Activated T-cell treated with anti-CD3 and anti-CD28 coated beads for 4 hours (primary cell): ENCODE data around the gene MMS19.

Experiments used
- DNase-seq: peaks from one replicate; pipeline ENCODE4 v3.0.0-alpha.2; 2020

Gene MMS19, protein sequence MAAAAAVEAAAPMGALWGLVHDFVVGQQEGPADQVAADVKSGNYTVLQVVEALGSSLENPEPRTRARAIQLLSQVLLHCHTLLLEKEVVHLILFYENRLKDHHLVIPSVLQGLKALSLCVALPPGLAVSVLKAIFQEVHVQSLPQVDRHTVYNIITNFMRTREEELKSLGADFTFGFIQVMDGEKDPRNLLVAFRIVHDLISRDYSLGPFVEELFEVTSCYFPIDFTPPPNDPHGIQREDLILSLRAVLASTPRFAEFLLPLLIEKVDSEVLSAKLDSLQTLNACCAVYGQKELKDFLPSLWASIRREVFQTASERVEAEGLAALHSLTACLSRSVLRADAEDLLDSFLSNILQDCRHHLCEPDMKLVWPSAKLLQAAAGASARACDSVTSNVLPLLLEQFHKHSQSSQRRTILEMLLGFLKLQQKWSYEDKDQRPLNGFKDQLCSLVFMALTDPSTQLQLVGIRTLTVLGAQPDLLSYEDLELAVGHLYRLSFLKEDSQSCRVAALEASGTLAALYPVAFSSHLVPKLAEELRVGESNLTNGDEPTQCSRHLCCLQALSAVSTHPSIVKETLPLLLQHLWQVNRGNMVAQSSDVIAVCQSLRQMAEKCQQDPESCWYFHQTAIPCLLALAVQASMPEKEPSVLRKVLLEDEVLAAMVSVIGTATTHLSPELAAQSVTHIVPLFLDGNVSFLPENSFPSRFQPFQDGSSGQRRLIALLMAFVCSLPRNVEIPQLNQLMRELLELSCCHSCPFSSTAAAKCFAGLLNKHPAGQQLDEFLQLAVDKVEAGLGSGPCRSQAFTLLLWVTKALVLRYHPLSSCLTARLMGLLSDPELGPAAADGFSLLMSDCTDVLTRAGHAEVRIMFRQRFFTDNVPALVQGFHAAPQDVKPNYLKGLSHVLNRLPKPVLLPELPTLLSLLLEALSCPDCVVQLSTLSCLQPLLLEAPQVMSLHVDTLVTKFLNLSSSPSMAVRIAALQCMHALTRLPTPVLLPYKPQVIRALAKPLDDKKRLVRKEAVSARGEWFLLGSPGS

DNA sequence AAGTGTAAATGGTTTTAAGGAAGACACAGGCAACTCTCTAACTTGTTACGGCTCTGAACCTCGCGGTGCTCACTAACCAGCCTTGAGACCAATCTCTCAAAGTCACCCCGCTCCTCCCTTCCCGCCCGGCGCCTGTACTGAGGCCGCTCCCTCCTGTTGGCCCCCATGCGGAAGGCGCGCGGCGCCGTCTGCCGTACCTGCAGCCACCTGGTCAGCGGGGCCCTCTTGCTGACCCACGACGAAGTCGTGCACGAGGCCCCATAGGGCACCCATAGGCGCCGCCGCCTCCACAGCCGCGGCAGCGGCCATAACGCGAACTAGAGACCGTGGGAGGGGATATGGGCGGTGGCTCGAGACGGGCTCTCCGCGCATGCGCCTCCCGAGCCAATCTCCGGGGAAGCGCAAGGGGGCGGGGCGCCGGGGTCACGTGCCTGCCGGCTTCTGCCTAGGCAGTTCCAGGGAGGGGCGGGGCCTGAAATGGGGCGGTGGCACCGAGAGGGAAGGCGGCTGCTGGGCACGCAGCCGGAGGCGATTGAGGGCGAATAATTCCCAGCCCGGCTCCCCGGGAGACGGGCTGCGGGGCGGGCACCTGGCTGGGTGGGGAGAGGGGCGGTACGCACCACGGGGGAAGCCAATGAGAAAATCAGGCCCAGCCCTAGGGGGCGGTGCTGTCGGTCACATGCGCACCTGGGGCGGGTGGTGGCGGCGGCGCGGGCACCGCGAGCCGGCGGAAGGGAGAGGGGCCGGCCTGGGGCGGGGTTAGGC is at the start of gene MMS19:
TSS of gene MMS19 (minus strand) at position 347 of the 765 bp plus-strand sequence. CDS start at position 309, 38 bp downstream.
- peak; percentile 99 for DNase-seq

DNA sequence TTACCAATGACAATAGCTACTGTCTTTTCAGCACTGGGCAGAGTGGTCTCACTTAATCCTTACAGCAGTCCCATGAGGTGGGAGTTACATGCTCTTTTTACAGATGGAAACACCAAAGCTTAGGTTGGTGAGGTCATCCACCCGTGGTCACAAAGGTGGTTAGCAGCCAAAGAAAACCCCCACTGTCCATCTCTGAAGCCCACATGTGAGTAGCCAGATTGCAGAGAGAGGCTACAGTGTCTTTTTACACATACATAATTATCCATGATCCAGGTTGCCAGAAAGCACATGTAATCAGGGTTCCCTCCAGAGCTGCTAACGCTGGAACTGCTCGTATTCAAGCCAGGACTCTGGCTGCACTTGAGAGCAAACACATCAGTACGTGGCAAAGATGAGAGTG is 49.7 kb upstream of the MMS19 start:
- no peak for DNase-seq

DNA sequence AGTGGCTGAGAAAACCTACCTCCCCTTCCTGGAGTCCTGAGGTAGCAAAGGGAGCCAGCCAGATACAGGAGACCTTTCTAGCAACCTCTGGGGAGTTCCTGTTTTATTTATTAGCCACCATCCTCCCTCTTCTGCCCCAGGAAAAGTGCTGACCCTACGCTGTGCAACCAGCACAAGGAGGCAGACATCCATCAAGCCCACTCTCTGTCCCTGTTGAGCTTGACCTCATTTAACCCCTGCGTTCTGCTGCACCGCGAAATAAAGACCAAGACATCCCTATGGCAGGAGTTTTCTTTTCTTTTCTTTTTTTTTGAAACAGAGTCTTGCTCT is 49.0 kb upstream of the MMS19 start:
- no peak for DNase-seq

DNA sequence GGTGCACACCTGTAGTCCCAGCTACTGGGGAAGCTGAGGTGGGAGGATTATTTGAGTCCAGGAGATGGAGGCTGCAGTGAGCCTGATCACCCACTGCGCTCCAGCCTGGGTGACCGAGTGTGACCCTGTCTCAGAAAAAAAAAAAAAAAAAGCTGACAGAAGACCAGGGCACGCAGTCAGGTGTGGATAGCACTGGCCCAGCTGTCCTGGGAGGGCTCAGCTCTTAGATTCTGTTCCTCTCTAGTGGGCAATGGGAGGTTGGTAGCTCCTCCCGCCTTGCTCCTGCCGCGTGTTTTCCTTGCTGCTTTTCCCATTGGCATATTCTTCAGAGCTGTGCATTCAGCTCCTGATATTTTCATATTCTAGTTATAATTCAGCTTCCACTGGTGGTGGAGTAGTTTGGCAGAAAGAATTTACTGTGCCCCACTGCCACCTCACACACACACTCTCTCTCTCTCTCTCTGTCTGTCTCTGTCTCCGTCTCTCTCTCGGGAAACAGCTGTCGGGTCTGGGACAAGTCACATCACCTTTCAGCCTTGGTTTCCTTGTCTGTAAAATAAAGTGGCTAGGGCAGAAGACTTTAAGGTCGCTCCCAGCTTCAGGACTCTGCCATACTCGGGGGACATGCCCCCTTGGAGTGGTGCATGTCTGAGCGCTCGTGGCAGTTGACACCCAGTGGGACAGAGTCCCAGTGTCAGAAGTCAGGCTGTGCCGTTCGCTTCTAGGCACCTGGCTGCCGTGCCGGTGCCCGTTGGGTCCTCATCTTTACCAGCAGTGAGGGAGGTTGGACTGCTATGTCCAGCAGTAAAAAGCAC is 48.4 kb upstream of the MMS19 start:
- DNase-seq: no peak

DNA sequence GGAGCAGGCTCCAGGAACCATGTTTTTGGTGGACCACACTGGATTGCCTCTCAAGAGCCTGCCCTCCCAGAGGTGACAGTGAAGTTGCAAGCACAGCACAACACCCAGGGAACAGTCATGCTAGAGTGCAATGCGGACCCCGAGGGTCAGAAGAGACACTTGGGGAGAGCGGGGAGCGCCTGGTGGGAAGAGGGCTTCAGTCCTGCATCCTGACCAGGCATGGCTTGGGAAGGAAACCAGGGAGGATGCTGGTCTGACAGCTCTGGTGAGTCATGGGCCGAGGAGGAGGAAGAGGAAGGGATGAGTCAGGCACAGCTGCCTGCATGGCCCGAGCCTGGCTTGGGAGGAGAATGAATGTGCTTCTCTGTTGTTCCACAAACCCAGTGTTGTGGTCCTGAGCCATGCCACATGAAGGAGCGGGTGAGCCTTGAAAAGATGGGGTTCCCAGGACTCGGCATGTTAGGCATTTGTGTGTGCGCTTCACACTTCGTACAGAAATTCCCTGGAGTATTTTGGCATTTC is 44.9 kb upstream of the MMS19 start:
- DNase-seq: peak; percentile 41

DNA sequence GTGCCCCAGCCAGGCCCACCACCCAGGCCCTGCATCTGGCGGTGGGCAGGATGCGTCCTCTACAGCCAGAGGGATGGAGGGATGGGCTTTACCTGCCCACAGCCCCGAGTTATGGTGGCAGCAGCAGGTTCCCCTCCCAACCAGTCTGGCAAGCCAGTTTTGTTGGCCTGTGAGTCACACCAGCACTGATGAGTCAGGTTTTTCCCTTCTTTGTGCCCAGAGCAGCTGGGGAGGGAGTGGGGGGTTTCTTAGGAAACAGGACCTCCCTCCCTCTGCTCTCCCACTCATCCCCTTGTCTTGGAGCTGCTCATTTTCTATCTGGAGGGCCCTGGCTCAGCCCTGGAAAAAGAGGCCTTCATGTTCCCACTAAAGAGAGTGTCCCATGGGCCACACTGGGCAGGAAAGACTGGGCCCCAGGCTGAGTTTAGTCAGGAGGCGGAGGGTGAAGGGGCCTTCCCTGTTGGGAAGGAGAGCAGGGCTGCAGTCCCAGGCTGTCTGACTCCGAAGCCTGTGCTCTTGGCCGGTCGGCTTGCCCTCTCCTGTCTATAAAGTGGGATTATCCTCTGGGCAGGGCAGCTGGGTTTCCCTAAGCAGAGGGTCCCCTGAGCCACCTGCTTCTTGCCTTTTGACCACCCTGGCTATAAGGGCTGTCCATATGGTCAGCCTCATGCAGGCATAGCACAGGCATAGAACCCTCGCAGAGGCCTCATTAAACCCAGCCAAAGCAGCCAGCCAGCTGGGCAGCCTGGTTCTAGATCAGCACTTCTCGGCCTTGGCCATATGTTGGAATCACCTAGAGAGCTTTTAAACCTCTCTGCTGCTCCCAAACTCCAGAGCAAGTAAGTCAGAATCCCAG is 44.2 kb upstream of the MMS19 start:
- DNase-seq: peak; percentile 31

DNA sequence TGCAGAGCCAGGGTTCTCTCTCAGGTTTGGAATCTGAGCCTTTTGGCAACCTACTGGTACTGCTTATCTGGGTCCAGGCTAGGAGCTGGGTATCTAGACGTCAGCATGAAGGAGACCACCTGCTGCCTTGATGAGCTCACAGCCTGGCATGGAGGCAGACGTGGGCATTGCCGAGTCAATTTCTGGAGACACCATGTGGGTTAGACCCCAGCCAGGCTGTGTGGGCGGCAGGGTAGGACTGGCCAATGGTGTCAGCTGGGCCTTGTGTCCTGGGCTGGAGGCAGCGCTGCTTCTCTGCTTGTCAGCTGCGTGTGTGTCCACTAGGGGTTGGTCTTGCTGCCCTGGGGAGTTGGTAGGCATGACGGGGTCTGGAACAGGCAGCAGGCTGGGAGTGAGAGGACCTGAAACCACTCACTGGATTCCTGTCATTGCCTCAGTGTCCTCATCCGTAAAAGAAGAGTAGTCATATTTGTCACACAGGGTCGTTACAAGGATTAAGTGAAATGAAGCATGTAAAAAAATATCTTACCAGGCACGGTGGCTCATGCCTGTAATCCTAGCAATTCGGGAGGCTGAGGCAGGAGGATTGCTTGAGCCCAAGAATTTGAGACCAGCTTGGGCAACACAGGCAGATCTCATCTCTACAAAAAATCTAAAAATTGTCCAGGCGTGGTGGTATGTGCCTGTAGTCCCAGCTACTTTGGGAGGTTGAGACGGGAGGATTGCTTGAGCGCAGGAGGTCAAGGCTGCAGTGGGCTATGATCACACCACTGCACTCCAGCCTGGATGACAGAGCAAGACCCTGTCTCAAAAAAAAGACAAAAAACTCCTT is 42.7 kb upstream of the MMS19 start:
- DNase-seq: no peak

DNA sequence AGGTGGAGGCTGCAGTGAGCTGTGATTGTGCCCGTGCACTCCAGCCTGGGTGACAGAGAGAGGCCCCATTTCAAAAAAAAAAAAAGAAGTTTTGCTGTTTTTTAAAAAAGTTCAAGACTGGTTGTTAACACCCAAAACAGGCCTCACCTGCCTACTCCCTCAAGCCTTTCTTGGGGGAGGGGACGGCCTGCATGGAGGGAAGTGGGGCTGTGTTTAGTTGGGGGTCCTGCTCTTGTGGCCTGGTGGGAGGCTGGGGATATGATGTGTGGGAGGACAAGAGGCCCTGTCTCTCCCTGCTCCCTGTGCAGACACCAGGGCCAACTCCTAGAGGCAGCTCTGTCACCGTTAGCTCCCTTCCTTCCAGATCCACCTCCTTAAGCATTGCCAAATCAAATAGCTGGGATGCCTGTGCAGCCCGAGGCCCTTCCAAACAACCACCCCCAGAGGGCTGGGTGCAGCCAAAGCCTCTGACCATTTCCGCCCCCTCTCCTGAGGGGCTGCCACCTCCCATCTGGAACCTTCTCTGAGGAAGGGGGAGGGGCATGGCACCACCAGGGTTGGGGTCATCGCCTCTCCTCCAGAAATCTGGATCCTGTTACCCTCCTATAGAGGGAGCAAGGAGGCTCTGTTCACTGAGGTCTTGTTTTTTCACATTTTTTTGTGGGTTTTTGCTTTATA is 41.4 kb upstream of the MMS19 start:
- no peak for DNase-seq

DNA sequence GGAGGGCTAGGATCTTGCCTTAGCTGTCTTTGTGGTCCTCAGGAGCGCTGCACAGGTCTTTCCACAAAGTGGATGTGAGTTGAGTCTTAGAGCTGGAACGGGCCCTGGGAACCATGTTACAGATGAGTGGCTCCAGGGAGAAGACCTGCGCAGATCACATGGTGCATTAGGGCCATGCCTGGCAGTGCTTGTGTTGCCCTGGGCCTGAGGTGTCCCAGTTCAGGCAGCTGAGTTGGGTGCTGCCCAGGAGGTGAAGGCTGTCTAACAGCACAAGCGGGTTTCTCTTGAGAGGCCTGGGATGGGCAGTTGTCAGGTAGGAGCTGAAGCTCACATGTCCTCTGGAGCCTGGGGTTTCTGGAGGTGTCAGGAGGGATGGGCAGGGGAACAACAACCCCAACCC is 40.6 kb upstream of the MMS19 start:
- DNase-seq: no peak

DNA sequence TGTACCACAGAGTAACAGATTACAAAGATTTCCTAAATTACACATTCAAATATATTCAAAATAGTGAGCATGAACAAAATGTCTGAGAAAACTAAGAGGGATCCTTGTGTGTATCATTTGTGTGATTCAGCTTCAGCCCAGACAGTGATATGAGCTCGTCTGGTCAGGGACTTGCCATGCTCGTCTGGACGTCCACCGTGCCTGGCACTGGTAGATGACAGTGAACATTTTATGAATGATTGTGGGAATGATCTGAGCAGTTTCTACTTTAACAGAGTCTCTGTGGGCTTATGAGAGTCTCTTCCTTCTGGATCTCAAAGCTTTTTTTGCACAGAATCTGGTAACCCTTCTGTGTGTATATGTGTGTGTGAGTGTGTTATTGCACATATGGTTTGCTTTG is 40.2 kb upstream of the MMS19 start:
- DNase-seq: no peak

DNA sequence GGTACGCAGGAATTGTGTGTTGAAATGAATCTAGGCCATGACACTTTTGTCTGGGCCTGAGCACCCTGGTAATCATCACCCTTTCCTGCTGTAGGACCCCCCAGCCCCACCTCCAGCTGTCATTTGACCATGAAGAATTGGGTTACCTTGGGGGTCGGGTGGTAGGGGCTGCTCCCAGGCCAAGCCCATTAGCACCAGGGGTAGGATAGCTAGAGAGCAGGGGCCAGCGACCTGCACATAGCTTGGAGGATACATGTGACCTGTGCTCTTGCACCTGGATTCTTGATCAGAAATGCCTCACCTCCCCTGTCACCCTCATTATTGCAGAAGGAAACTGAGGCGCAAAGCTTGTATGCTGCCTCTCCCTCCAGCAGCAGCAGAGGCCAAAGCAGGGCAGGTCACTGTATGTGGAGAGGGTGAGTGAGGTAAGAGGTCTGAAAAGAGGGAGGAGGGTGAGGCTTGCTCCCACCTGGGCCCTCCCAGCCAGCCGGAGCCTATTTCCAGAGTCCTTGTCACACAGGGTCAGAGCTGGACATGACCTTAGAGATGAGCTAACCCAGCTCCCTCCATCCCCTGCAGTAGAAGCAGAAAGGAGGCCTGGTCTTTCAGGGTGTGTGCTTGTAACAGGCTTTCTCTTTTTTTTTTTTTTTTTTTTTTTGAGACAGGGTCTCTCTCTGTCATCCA is 39.1 kb upstream of the MMS19 start:
- DNase-seq: no peak

DNA sequence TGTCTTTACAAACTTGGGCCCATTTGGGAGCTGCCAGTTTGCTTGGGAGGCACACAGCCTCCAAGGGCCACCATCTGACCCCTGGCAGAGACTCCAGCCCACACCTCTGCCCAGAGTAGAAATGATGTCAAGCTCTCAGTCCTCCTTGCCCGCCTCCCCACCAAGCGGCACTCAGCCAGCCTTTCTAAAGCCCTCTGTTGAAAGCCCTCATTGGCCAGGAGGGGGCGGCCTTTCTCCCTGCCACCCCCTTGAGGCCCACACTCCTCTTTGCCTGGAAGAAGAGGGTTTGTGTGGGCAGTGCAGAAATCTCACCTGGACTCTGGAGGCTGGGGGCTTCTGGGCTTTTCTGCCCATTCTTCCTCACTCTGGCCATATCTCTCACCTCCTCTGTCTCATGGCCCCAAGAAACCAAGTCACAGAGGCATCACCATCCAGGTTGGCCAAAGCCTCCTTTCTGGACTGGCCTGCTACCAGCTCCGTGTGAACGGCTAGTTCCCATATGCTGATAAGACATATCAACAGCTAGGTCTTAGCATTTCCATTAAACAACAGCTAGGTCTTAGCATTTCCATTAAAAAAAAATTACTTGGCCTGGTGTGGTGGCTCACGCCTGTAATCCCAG is 36.6 kb upstream of the MMS19 start:
- DNase-seq: no peak

DNA sequence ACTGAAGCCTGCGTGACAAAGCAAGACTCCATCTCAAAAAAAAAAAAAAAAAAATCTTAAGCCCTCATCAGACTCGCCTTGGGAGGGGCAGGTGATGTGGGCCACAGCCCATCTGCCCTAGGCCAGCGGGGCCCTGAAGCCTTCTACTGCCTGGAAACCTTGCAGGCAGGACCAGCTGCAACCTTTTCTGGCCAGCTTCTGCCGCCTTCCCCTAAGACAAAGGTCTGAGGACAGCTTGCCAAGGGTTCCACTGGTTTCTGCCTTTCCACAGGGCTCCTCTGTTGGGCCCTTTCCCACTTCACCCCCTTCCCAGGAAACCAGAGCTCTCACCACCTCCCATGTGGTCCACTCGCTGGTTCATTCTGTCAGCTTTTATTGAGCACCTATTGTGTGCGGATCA is 35.7 kb upstream of the MMS19 start:
- DNase-seq: no peak

DNA sequence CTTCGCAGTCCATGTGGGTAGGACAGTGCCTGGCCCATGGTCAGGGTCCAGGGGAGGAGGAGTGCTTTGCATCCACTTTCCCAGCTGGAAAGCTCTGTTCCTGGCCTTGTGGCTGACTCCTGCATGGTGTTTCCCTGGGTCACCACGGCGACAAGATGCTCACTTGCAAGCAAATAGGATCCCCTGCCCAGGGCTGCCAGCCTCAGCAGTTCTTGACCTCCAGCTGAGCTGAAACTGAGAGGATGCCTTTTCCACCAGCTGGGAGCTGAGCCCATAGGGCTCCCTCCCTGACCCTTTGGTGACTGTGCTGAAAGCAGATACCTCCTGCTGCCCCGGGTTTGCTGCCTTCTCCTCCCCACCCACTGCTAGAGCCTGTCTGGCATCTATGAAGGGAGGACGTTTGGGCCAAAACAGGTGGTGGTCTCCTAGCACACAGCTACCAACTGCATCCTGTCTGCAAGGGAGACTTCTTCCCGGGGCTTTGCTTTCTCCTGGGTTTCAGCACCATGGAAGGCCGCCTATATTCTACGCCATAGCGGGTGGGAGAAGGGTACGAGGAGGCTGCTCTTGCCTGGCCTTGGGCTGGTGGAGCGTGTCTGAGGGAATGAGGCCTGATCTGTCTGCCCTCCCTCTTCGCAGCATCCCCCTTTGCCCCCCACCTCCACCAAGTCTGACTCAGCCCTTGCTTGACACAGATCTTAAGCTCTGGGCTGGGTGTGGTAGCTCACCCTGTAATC is 34.9 kb upstream of the MMS19 start:
- no peak for DNase-seq

DNA sequence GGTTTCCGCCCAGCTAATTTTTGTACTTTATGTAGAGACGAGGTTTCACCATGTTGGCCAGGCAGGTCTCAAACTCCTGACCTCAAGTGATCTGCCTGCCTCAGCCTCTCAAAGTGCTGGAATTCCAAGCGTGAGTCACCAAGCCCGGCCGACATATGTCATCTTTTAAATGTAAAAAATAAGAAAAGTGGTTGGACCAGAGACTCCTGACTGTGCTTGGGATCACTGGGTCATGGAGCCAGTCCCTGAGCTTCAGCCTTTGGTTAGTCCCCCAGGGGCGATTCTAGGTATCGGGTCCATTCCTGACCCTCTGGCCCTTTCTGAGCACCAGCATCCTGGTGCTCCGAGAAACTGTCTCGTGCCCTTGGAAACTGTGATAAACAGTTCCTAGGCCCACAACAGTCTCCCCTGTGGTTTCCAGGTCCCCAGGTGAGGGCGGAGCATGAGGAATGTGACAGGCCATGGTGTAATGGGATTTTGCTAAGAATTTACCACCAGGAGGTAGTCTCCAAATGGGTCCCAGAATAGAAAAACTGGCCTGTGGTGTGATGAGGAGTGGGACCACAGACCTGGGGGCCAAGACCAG is 33.3 kb upstream of the MMS19 start:
- DNase-seq: no peak

DNA sequence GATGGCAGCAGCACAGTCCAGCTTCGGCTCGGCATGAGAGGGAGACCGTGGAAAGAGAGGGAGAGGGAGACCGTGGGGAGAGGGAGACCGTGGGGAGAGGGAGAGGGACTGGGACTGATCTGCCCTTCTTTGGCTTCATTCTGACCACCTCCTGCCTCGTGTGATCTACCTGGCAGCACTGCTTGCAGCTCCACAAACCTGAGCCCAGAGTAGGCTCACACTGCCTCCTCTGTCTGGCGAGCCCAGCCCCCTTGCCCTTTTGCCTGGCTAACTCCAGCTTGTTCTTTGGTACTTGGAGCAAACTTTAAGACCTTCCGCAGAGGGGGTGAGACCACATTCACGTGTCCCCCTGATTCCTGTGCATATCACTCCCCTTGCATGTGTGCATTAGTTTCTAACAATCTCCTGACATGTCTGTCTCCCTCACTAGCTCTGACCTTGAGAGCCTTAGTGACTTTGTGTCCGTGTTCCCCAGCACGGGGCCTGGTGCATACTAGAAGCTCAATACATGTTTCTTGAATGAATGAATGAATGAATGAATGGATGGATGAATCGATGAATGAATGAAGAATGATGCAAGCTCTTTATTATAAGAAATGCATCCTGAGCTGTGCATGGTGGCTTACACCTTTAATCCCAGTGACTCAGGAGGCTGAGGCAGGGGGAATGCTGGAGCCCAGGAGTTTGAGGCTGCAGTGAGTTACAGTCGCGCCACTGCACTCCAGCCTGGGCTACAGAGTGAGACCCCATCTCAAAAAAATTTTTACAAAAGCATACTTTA is 31.7 kb upstream of the MMS19 start:
- DNase-seq: no peak
